HL-60/S4 (cell line): ENCODE measurements around the gene HCK.
"Not testable (repeated sequence)": the region's sequence is repeated elsewhere in the genome, so short reads cannot be mapped to it uniquely, and the experiment has no call there.

Source experiments
- in situ Hi-C: fragments of 300-500 bp; cut with MboI; formaldehyde crosslinking; loops from 2 replicates; pipeline ENCODE4 v1.14.3; 2022; ENCODE audit warnings: low sequenced_read_pairs

Gene HCK

GRCh38 chr20:32088759-32089158 is 36.7 kb downstream of the HCK start:
- in situ Hi-C loops, result no loop called here

- in situ Hi-C loops, result no loop called here
Observed at GRCh38 chr20:32089637-32090362, 37.8 kb downstream of the HCK start.

DNA sequence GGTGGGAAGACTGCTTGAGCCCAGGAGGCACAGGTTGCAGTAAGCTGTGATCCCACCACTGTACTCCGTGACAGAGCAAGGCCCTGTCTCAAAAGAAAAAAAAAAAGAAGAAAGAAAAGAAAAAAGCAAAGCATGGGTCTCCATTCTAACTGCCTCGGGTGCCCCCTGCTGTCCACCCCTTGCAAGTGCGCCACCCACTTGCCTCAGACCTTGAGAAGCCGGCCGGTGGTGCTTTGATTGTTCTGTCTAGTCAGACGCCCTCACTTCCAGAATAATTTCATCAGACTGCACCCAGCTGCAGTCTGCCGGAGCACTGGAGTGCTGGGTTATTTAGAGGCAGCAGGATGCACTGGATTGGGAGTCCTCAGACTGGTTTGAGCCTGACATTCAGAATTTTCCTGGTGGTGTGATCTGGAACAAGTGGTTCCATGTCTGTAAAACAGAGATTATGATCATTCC is 39.9 kb downstream of the HCK start:
- in situ Hi-C loops, result no loop called here

DNA sequence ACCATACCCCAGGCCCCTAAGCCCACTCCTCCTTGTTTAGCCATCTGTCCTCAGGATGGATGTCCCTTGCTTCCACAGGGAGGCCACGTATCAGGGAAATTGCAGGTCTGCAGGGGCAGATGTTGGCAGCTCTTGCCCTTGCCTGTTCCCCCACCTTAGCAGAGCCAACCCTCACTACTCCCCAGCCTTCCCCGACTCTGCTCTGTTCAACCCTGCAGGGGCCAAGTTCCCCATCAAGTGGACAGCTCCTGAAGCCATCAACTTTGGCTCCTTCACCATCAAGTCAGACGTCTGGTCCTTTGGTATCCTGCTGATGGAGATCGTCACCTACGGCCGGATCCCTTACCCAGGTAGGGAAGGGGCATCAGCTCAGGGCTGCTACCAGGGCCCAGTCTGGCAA is 46.7 kb downstream of the HCK start:
- in situ Hi-C loops, result no loop called here

DNA sequence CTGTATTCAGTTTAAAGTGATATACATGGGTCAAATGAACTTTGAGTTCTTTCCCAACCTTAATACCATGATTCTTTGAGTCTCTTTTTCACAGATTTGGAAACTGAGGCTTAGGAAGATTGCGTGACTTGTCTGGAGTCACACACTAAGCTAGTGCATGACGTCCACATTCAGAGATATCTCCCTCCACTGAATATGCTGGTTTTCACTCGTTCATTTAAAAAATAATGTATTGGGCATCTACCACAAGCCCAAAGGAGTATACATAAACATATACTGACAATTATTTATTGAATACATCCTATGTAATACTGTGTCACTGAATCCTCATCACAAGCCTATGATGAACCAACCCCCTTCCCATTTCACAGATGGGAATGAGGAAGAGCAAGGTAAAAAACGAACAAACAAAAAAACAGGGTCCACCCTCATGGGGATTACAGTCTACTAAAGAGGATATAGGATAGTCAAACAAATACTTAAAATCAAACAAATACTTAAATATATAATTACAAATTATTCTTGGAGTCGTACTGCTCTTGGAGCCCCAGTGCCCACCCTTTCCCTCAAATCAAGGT is 56.9 kb downstream of the HCK start:
- in situ Hi-C loops, result no loop called here

DNA sequence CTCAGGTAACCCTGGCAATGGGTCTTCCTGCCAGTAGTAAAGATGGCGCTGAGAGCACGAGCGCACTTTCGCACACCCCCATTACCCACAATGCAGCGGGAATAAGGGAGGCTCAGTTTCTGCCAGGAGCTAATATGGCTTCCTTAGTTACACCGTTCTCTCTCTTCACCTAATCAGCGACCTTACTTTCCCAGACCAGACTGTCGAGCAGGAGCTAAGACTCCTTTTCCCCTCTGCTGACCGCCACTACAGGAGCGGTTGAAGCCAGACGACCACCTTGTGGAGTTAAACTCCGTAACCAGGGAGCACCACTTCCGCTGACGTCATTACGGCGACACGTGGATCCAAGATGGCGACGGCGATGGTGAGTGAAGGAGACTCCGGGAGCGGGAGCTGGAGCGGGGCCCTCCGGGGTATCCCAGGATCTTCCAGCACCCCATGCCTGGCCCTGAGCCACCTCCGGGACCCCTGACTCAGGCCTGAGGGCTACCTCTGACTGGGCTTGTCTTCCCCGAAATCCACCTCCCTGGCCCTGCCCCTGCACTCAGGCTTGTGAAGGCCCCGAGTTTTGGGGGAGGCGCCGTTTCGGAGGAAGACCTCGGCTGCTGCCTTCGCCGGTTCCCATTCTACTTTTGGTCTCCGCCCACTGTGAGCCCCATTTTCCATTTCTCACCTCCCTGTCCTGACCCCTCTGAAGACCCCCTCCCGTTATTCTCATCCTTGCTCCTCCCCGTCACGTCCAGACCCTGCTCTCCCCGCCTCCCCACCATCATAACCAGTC is 57.5 kb downstream of the HCK start, which contains the start of gene TM9SF4:
TM9SF4 (plus strand) TSS at position 323 of the 781 bp plus-strand sequence; CDS start at position 350, 27 bp downstream.
- in situ Hi-C loops, result no loop called here

GRCh38 chr20:32110173-32110704 is 58.2 kb downstream of the HCK start:
- in situ Hi-C loops, result no loop called here

DNA sequence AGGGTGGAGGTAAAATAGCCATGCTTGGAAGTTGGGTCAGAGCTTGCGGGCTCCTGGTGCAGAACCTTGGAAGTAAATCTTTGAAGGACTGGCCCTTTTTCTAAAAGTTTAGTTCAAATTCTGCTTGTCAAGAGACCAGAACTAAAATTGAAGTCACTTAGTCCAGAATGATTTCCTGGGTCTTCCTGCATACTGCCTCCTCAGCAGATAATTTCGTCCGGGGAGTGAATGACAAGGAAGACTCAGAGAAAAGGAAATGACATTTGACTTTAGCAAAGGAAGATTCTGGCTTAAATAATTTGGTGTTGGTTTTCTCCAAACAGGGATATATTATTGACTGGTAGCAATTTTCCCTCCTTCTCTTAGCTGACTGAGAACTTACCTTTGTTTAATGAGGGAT is 58.7 kb downstream of the HCK start:
- in situ Hi-C loops, result no loop called here

DNA sequence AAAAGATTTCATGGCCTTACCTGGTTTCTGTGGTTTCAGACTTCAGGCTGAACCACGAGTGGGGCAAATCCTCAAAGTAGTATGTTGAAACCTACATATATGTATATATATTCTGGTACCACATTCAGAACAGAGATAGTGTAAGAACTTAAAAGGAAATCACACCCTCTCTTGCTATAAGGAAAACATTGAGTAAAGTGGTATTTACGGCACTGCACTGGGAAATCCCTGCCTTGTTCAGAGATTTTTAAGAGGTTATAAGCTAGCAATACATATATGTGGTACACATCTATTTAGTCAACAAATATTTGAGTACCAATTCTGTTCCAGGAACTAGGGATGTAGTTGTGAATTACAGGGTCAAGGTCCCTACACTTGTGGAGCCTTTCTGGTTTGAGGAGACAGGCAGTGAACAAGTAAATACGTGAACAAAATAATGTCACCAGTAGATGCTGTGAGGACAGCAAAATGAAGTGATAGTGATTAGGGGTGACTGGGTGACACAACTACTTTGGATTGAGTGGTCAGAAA is 59.2 kb downstream of the HCK start:
- in situ Hi-C loops, result no loop called here

GRCh38 chr20:32111753-32112152 is 59.7 kb downstream of the HCK start:
- in situ Hi-C loops, result no loop called here

DNA sequence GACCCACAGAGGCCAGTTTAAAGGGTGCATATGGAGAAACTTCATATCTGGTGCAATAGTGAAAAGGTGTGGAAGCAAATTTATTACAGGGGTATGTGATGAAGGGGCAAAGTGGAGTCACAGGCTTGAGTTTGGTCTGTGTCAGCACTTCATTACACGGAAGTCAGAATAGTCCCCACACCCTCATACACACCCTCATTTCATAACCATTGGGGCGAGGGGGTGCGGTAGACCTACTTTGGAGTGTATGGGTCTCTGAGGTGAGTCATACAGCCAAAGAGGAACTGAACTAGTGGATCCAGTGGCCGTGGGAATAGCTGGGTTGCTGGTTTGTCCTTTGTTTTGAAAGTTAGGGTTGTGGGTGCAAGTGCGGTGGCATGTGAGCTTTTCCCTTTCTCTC is 60.8 kb downstream of the HCK start:
- in situ Hi-C loops, result no loop called here

GRCh38 chr20:32113591-32114260 is 61.7 kb downstream of the HCK start:
- in situ Hi-C loops, result no loop called here

- in situ Hi-C loops, result no loop called here
Observed at GRCh38 chr20:32114305-32114960, 62.4 kb downstream of the HCK start.

DNA sequence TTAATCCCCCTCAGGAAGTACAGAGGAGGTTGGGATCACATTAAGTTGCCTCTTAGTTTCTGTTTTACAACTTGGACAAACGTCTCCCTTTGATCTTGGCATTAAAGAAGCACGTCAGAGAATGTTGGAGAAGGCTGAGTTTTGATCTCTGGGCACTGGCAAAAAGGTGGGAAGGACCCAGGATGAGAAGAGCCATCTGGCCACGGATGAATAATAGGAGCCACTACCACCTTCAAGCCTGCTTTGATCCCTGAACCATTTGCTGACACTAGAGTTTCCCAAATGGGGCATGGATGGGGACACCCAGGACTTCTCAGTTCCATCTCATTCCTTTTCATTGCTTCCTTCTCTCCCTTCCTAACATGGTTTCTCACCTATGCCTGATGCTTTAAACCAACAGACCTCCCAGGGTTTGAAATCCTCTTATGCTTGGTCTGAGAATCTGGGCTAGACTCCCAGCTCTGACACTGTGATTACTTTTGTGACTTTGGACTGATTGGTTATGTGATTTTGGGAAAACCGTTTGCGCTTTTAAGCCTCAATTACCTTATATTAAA is 63.2 kb downstream of the HCK start:
- in situ Hi-C loops, result no loop called here

DNA sequence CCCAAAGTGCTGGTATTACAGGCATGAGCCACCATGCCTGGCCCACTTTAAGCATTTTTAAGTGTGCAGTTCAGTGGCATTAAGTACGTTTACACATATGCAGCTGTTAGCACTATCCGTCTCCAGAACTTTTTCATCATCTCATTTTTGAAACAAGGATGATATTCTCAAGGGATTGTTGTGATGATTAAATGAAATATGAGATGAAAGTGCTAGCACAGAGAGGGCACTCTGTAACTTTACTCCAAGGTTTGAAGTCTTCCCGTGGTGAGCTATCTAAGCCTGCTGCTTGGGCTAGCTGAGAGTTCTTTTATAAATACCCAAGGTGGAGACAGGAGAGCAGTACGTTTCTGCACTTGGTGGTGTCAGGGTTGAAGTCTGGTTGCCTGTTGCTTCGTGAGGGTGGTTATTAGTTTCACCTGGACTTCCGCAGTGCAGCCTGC is 64.1 kb downstream of the HCK start:
- in situ Hi-C loops, result no loop called here

DNA sequence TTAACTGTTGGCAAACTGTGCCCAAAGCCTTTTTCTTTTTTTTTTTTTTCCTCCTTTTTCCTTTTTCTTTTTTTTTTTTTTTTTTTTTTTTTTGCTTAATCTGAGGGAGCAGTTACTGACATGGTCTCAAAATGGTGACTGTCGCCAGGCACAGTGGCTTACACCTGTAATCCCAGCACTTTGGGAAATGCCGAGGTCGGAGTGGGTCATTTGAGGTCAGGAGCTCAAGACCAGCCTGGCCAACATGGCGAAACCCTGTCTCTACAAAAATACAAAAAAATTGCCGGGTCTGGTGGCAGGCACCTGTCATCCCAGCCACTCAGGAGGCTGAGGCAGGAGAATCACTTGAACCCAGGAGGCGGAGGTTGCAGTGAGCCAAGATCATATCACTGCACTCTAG is 64.8 kb downstream of the HCK start:
- in situ Hi-C loops, result not testable (repeated sequence)

- in situ Hi-C loops, result not testable (repeated sequence)
Observed at GRCh38 chr20:32118427-32118826, 66.4 kb downstream of the HCK start.

DNA sequence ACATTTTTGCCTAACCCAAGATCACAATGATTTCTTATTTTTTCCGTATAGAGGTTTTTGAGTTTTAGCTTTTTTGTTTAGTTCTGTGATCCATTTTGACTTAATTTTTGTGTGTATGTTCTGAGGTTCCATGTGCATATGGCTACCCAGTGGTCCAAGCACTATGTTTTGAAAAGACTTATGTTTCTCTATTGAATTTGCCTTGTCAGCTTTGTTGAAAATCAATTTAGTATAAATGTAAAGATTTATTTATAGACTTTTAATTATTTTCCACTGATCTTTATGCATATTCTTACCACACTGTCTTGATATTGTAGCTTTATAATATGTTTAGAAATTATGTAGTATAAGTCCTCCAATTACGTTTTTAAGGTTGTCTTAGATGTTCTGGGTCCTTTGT is 67.7 kb downstream of the HCK start:
- in situ Hi-C loops, result no loop called here

- in situ Hi-C loops, result not testable (repeated sequence)
Observed at GRCh38 chr20:32121908-32122307, 69.9 kb downstream of the HCK start.

DNA sequence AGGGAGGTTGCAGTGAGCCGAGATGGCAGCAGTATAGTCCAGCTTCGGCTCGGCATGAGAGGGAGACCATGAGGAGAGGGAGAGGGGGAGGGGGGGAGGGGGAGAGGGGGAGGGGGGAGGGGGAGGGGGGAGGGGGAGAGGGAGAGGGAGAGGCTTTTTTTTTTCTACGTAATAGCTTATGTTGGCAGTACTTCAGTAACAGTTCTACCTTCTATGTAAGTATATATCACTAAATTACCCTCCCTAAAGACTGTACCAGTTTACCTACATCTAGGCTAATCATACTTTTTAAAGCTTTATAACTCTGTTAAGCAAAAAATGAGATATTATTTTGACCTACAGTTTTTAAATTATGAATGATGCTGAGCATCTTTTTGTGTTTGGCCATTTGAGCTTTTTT is 71.0 kb downstream of the HCK start:
- in situ Hi-C loops, result no loop called here
